Pancreas (tissue), 10 donors: ENCODE measurements around the gene ACOT7. TPM values are rescaled to one million over a fixed set of nuclear protein-coding genes. Genes with fewer than 3 reads are reported as not detected.

Source experiments
- ATAC-seq, 4 donors: fragments of 200-7000 bp; cut with Tn5 transposase; one replicate each; pipeline versions ENCODE4 v1.8.0 to v1.9.1; 2020; ENCODE audit warnings: mild to moderate bottlenecking in 4 of 4, moderate library complexity in 4 of 4
- DNase-seq, 6 donors: peaks; one replicate each; pipeline ENCODE4 v3.0.0-alpha.2; 2020
- FAIRE-seq: peaks from 2 replicates; lab custom pipeline; 2012; peaks lifted over from hg19 to GRCh38; lab: Jason Lieb, UNC
- H3K27ac ChIP-seq, 4 donors: fragments of 200-600 bp; sonication (generic); 1 replicate in 3 of 4; 2 replicates in 1 of 4; pipeline versions ENCODE4 v1.5.0 to v1.8.0; 2020
- H3K27me3 ChIP-seq, 4 donors: fragments of 200-600 bp; one replicate each; pipeline ENCODE4 v1.8.0; 2021
- H3K36me3 ChIP-seq, 3 donors: fragments of 200-600 bp; sonication (generic) in 1 of 3; one replicate each; pipeline versions ENCODE4 v1.5.0 to v1.8.0; 2020 to 2021
- H3K4me1 ChIP-seq, 3 donors: fragments of 200-600 bp; one replicate each; pipeline ENCODE4 v1.8.0; 2021
- H3K4me3 ChIP-seq, 4 donors: fragments of 200-600 bp; sonication (generic) in 2 of 4; one replicate each; pipeline versions ENCODE4 v1.5.0 to v1.8.0; 2020 to 2021
- H3K9me3 ChIP-seq, 4 donors: fragments of 200-600 bp; one replicate each; pipeline ENCODE4 v1.8.0; 2021
- CTCF ChIP-seq, 4 donors: fragments of 200-600 bp; sonication (generic) in 3 of 4; IDR thresholded peaks; one replicate each; pipeline versions ENCODE4 v1.5.0 to v1.8.0; 2021; ENCODE audit warnings: antibody characterized with exemption in 4 of 4
- WGBS, 2 donors: extraction: QIAGEN DNeasy Blood & Tissue Kit; methylation state at CpG; one replicate each; pipeline ENCODE4 v1.1.7; 2013; 5-methylcytosine and 5-hydroxymethylcytosine counted together
- intact Hi-C, 3 donors: fragments of 100-400 bp; cut with DNase I; formaldehyde crosslinking; loops; one replicate each; pipeline versions ENCODE4 v1.11.1 to v1.14.2; 2022
- polyA plus RNA-seq, 2 donors: library from polyadenylated mRNA; stranded (reverse); fragments of 200-250 nt; gene quantifications; one replicate each; pipeline ENCODE4 v1.2.3, GENCODE V29; 2013
- total RNA-seq, 6 donors: library from RNA; stranded (reverse); fragmentation: NEBNext Ultra II Directional in 4 of 6; extraction: Animal tissue kit (Norgen Biotek cat#: 25700) in 4 of 6; gene quantifications; one replicate each; pipeline versions ENCODE4 v1.2.1 to v1.2.4, GENCODE V29; 2021 to 2023
- donor health status: healthy with polysubstance abuse.
- donor health status: DM: no; HTN: no; CAD: no; lungs with moderate emphysema.
- donor health status: DM: no; HTN: no; CAD: no.
- donor health status: control.
- donor health status: control.
- donor health status: Bipolar disorder and iron deficiency.
- donor health status: DM: yes; HTN: yes; CAD: no.
- donor health status: DM: no; HTN: no; CAD: no.
- donor health status: DM: no; HTN: no; CAD: no.
- donor health status: DM: yes; HTN: yes; CAD: no.

ACOT7 gene
- total and polyA plus RNA-seq, 8 donors: 3.1 to 7.6 (median 5.2) TPM

- Histone ChIP-seq H3K4me3 (no peak overlapping the region), H3K9me3 (no peaks in the 10 kb centered on the region), H3K27me3 (peaks cover 0 to 36% (median 9%) of the 10 kb centered on the region in 4 donors), H3K4me1 (peaks cover 0 to 17% (median 11%) of the 10 kb centered on the region in 3 donors), H3K27ac (no peak overlapping the region), H3K36me3 (no peaks in the 10 kb centered on the region)
- peak in 1 of 6 donors; percentile 69 for DNase-seq
- TF ChIP-seq CTCF (IDR thresholded peaks at IDR 0.05): no peak
- FAIRE-seq: no peak
- ATAC-seq: no peak
- intact Hi-C loops: no loop called here
- 50 to 54% methylated on average over 8 of the region's 8 CpGs for WGBS, 2 donors
Observed at GRCh38 chr1:6417961-6418667, 24.5 kb upstream of the ACOT7 start.

DNA sequence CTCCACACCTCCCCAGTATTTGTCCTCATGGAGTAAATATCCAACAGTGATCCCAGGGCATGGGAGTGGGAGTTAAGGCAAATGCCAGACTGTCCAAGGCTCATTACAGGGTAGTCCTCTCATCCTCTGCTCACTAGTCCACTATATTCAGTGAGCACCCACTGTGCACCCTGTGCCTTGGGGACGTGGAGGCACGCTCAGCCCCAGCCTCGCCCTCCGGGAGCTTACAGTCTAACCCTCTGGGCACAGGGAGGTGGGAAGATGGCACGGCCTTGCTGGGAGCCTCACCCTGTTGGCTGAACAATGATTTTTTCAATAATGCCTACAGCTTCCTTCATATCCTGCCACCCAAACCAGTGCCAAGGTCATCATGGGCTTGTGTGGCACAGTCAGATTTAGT is 23.3 kb upstream of the ACOT7 start:
- H3K27ac ChIP-seq: no peak overlapping the region
- H3K36me3 ChIP-seq: no peaks in the 10 kb centered on the region
- intact Hi-C loops: no loop called here
- TF ChIP-seq CTCF (IDR thresholded peaks at IDR 0.05): no peak
- no peaks in the 10 kb centered on the region for H3K9me3 ChIP-seq
- no peak for DNase-seq
- 72 to 78% methylated on average over 5 of the region's 5 CpGs for WGBS, 2 donors
- no peak for FAIRE-seq
- H3K27me3 ChIP-seq: peaks cover 0 to 36% (median 9%) of the 10 kb centered on the region in 4 donors
- ATAC-seq: no peak
- H3K4me3 ChIP-seq: no peak overlapping the region
- H3K4me1 ChIP-seq: peaks cover 0 to 17% (median 11%) of the 10 kb centered on the region in 3 donors

- Histone ChIP-seq H3K36me3 (no peaks in the 10 kb centered on the region), H3K4me1 (peaks cover 0 to 17% (median 11%) of the 10 kb centered on the region in 3 donors), H3K9me3 (no peaks in the 10 kb centered on the region), H3K4me3 (no peak overlapping the region), H3K27ac (no peak overlapping the region), H3K27me3 (peaks cover 0 to 36% (median 9%) of the 10 kb centered on the region in 4 donors)
- 79 to 84% methylated on average over 8 of the region's 8 CpGs for WGBS, 2 donors
- no peak for FAIRE-seq
- intact Hi-C loops: no loop called here
- no peak for ATAC-seq
- TF ChIP-seq CTCF (IDR thresholded peaks at IDR 0.05): no peak
- DNase-seq: no peak
Observed at GRCh38 chr1:6416295-6416656, 22.7 kb upstream of the ACOT7 start.

DNA sequence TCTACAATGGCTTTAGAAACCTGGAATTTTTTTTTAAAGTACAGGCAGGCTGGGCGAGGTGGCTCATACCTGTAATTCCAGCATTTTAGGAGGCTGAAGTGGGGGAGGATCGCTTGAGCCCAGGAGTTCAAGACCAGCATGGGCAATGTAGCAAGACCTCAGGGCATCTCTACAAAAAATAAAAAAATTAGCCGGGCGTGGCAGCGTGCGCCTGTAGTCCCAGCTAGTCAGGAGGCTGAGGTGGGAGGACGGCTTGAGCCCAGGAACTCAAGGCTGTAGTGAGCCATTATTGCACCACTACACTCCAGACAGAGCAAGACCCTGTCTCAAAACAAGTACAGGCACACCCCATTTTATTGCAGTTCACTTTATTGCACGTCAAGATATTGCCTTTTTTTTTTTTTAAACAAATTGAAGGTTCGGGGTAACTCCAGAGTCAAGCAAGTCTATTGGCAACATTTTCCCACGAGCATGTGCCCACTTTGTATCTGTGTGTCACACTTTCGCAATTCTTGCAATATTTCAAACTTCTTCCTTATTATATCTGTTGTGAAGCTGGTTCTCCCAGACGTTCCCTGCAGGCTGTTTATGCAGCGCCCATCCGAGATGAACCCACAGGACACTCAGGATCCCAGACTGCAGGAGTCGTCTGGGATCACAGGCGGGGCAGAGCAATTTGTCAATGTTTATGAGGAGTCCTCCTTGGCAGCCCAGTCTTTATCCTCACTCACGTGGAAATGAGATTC is 21.5 kb upstream of the ACOT7 start:
- ATAC-seq: peak in 2 of 4 donors; percentile 15 to 27
- 36 to 43% methylated on average over 17 of the region's 17 CpGs for WGBS, 2 donors
- Histone ChIP-seq H3K9me3 (no peaks in the 10 kb centered on the region), H3K27me3 (peaks cover 0 to 32% (median 9%) of the 10 kb centered on the region in 4 donors), H3K36me3 (no peaks in the 10 kb centered on the region), H3K27ac (no peak overlapping the region), H3K4me1 (peaks cover 0 to 16% (median 11%) of the 10 kb centered on the region in 3 donors), H3K4me3 (no peak overlapping the region)
- FAIRE-seq: no peak
- intact Hi-C loops: no loop called here
- no peak for DNase-seq
- no peak for TF ChIP-seq CTCF (IDR thresholded peaks at IDR 0.05)
